IMR-90 (cell line): ENCODE measurements around the gene EP300.

ENCODE experiments used
- CEBPB ChIP-seq: IDR thresholded peaks from 2 replicates; pipeline ENCODE4 v1.6.1; 2012; ENCODE audit warnings: low read depth, low read length, improper control_type of control experiment
- CTCF ChIP-seq: conservative IDR thresholded peaks from 2 replicates; pipeline ENCODE4 v1.5.1; 2012; ENCODE audit warnings: mild to moderate bottlenecking, low read depth, low read length, improper control_type of control experiment
- MAZ ChIP-seq: IDR thresholded peaks from 2 replicates; pipeline ENCODE4 v1.6.1; 2012; ENCODE audit warnings: low read depth, mild to moderate bottlenecking, low read length, improper control_type of control experiment, moderate library complexity, borderline replicate concordance
- MXI1 ChIP-seq: IDR thresholded peaks from 2 replicates; pipeline ENCODE4 v1.6.1; 2012; ENCODE audit warnings: low read depth, mild to moderate bottlenecking, low read length, moderate library complexity, borderline replicate concordance

DNA sequence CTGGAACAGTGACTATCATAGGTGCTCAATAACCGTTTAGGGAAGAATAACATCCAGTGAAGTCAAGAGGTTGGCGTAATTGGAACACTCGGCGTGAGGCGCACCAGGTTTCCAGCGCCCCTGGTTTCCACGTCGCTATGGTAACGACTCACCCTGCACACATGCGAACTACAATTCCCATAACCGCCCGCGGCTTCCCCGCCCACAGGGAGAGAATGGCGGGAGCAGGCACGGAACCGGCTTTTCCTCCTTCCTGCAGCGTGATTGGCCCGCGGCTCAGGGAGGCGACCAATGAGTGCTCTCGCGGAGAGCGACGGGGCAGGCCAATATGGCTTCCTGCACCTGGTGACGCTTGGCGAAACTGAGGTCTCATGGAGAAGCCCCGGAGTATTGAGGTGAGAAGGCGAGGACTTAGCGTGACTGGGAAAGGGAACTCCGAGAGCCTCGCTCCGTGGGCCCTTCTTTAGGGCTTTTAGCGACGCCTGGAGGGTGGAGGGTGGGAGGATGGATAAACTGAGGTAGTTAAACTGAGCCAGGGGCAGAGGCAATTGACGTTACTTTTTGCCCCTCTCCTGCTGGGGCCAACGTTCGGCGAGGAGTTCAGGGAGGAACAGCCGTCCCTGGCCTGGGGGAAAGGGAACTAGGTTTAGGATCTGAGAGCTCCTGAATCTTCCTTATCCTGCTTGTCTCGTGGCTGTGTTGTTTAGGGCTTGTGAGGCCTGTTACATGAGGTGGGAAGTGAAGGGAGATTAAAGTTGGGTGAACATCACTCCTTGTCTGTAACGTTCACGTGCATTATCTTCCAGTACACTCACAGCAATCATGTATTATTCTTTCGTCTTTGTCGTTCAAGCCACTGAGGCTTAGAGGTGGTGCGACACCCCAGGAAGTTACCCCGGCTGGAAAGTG lies 112.9 kb downstream of the EP300 start, which contains the start of gene L3MBTL2:
- TF ChIP-seq MXI1 (peak; percentile 45; the same call in 1 of the 2 replicates), CEBPB (no peak), CTCF (no peak), MAZ (peak; percentile 43; the same call in 1 of the 2 replicates)
